Transverse colon (tissue), 4 donors: ENCODE data around the gene EEFSEC. TPM values are rescaled to one million over a fixed set of nuclear protein-coding genes. Genes with fewer than 3 reads are reported as not detected.

ENCODE experiments used
- DNase-seq: peaks from one replicate; pipeline ENCODE4 v3.0.0-alpha.2; 2019
- H3K27ac ChIP-seq, 4 donors: fragments of 200-600 bp; sonication (generic); 2 replicates each; pipeline ENCODE4 v1.5.1; 2016 to 2018; ENCODE audit warnings: inconsistent platforms in 4 of 4
- H3K27me3 ChIP-seq: fragments of 200-600 bp; sonication (generic); 2 replicates; pipeline ENCODE4 v1.5.1; 2017; ENCODE audit warnings: inconsistent platforms
- H3K36me3 ChIP-seq, 4 donors: fragments of 200-600 bp; sonication (generic); 2 replicates each; pipeline ENCODE4 v1.5.1; 2017 to 2019; ENCODE audit warnings: inconsistent platforms in 4 of 4
- H3K4me1 ChIP-seq, 4 donors: fragments of 200-600 bp; sonication (generic); 2 replicates each; pipeline ENCODE4 v1.5.1; 2017 to 2020; ENCODE audit warnings: inconsistent platforms in 4 of 4
- H3K4me3 ChIP-seq, 4 donors: fragments of 200-600 bp; sonication (generic); 1 replicate in 1 of 4; 2 replicates in 3 of 4; pipeline versions ENCODE4 v1.5.1 to v1.6.1; 2017 to 2019; ENCODE audit warnings: inconsistent platforms in 4 of 4
- H3K9me3 ChIP-seq, 2 donors: fragments of 200-600 bp; sonication (generic); 2 replicates each; pipeline ENCODE4 v1.5.1; 2017 to 2019; ENCODE audit warnings: inconsistent platforms in 2 of 2
- EP300 ChIP-seq: sonication (generic); formaldehyde crosslinking; IDR thresholded peaks from one replicate; pipeline ENCODE4 v1.6.1; 2017; ENCODE audit warnings: antibody characterized with exemption, low read depth
- POLR2A ChIP-seq: fragments of 450-650 bp; IDR thresholded peaks from one replicate; pipeline ENCODE4 v1.6.1; 2016; ENCODE audit warnings: antibody characterized with exemption, mild to moderate bottlenecking, moderate library complexity
- POLR2AphosphoS5 ChIP-seq, 3 donors: sonication (generic); formaldehyde crosslinking; IDR thresholded peaks; one replicate each; pipeline ENCODE4 v1.6.1; 2016; ENCODE audit warnings: antibody characterized with exemption in 3 of 3
- WGBS, 2 donors: methylation state at CpG; one replicate each; pipeline ENCODE4 v1.1.5; 2018; ENCODE audit warnings: low coverage in 1 of 2; 5-methylcytosine and 5-hydroxymethylcytosine counted together
- in situ Hi-C, 4 donors: fragments of 200-750 bp; cut with MboI; loops; one replicate each; pipeline versions ENCODE4 v1.15.0 to v1.15.1; 2017; ENCODE audit warnings: low sequenced_read_pairs in 3 of 4, low pct_ligation_motif_present in 1 of 4, low pct_unique_long_range_greater_than_20kb in 1 of 4
- intact Hi-C: fragments of 100-400 bp; cut with DNase I; formaldehyde crosslinking; loops from one replicate; pipeline ENCODE4 v1.15.1; 2023; ENCODE audit warnings: low total_unique reads
- total RNA-seq, 4 donors: library from RNA; depleted of rRNA; stranded (reverse); fragments of >200 nt; gene quantifications; one replicate each; pipeline ENCODE4 v1.1.0, GENCODE V29; 2016
- TF ChIP-seq, protein P1 (sequence below), 5 experiments: fragments of 200-600 bp in 3 of 5; fragments of 450-650 bp in 2 of 5; sonication (generic) in 3 of 5; IDR thresholded peaks; 1 replicate in 2 of 5; 2 replicates in 3 of 5; pipeline ENCODE4 v1.5.1; 2016 to 2017; ENCODE audit warnings: antibody characterized with exemption in 5 of 5, inconsistent platforms in 3 of 5, mild to moderate bottlenecking in 2 of 5, moderate library complexity in 1 of 5

Gene EEFSEC
- total RNA-seq, 4 donors from 2014 or later = 10.3 to 16.8 (median 14.2) TPM

DNA sequence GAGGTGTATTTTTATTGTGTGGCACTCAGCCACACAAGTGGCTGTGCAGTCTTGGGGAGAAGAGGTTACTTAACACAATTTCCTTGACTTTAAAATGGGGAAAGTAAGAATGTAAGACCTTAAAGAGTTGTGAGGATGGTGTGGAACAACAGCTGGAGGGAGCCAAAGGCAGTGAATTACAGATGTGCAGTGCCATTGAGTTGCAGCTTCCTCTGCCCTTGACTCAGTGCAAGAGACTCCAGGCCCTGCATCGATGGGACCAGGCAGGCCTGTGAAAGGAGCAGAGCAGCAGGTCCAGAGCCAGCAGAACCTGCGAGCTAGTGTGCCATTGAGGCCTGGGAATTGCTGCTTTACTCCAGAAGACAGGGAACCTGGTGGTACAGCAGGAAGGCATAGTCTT is 27.2 kb downstream of the EEFSEC start:
- no peaks in the 10 kb centered on the region for H3K4me1 ChIP-seq
- in situ Hi-C loops (no loop called here), intact Hi-C loops (no loop called here)
- H3K4me3 ChIP-seq = no peak overlapping the region
- H3K36me3 ChIP-seq = no peaks in the 10 kb centered on the region
- DNase-seq = no peak
- 69 to 75% methylated on average over 2 of the region's 2 CpGs for WGBS, 2 donors
- H3K9me3 ChIP-seq = no peaks in the 10 kb centered on the region
- H3K27me3 ChIP-seq = no peaks in the 10 kb centered on the region
- H3K27ac ChIP-seq = no peak overlapping the region
- TF ChIP-seq POLR2A (no peak), EP300 (no peak), POLR2AphosphoS5 (IDR thresholded peaks at IDR 0.05) (no peak)
- TF ChIP-seq, protein P1, sequence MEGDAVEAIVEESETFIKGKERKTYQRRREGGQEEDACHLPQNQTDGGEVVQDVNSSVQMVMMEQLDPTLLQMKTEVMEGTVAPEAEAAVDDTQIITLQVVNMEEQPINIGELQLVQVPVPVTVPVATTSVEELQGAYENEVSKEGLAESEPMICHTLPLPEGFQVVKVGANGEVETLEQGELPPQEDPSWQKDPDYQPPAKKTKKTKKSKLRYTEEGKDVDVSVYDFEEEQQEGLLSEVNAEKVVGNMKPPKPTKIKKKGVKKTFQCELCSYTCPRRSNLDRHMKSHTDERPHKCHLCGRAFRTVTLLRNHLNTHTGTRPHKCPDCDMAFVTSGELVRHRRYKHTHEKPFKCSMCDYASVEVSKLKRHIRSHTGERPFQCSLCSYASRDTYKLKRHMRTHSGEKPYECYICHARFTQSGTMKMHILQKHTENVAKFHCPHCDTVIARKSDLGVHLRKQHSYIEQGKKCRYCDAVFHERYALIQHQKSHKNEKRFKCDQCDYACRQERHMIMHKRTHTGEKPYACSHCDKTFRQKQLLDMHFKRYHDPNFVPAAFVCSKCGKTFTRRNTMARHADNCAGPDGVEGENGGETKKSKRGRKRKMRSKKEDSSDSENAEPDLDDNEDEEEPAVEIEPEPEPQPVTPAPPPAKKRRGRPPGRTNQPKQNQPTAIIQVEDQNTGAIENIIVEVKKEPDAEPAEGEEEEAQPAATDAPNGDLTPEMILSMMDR (IDR thresholded peaks at IDR 0.05) = no peak

DNA sequence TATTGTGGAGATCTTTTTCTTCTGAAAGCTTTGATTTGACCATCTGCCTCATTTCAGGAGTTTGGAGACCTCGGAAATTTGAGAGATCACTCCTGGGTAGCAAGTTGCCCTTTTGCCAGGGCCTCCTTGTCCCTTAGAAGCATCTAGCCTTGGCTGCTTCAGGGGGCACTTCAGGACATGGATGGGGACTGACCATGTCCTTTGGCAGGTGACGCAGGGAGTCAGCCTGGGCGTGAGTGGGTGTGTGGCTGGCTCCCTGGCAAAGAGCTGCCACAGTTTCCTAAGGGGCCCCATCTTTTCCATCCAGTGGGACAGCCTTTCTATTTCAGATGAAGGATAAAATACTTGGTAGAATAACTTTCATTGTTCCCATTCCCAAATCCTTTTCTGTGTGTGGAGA is 27.6 kb downstream of the EEFSEC start:
- TF ChIP-seq, protein P1 (IDR thresholded peaks at IDR 0.05) = no peak
- no peak for TF ChIP-seq POLR2AphosphoS5 (IDR thresholded peaks at IDR 0.05)
- no peak for TF ChIP-seq POLR2A
- no peak for TF ChIP-seq EP300
- no peaks in the 10 kb centered on the region for H3K4me1 ChIP-seq
- no peaks in the 10 kb centered on the region for H3K36me3 ChIP-seq
- no peak overlapping the region for H3K27ac ChIP-seq
- in situ Hi-C loops = no loop called here
- no peaks in the 10 kb centered on the region for H3K27me3 ChIP-seq
- H3K9me3 ChIP-seq = no peaks in the 10 kb centered on the region
- H3K4me3 ChIP-seq = no peak overlapping the region
- WGBS, 2 donors = 95 to 100% methylated on average over 1 to 3 of the region's 3 CpGs
- no peak for DNase-seq
- intact Hi-C loops = no loop called here

DNA sequence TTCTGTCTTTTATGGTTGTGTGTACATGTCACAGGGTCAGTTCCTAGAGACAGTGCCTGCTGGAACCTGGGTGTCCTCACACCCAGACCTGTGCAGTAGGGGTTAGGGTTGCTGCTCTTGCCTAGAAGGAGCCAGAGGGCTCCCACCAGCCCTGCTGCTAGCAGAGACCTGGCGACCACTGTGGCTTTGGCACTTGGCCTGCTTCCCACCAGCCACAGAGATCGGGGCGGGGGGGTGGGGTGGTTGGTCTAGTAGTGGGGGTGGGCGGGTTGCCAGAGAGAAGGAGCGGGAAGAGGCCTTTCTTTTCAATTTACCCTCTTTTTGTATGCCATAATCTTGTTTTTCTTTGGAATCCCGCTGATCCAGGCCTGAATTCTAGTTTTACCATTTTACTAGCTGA is 29.4 kb downstream of the EEFSEC start:
- Histone ChIP-seq H3K4me3 (no peak overlapping the region), H3K27ac (no peak overlapping the region), H3K27me3 (no peaks in the 10 kb centered on the region), H3K4me1 (no peaks in the 10 kb centered on the region), H3K9me3 (no peaks in the 10 kb centered on the region), H3K36me3 (no peaks in the 10 kb centered on the region)
- WGBS, 2 donors = 85 to 86% methylated on average over 1 to 5 of the region's 6 CpGs
- intact Hi-C loops = no loop called here
- no peak for DNase-seq
- TF ChIP-seq POLR2A = no peak
- TF ChIP-seq EP300 = no peak
- no peak for TF ChIP-seq POLR2AphosphoS5 (IDR thresholded peaks at IDR 0.05)
- in situ Hi-C loops = no loop called here

DNA sequence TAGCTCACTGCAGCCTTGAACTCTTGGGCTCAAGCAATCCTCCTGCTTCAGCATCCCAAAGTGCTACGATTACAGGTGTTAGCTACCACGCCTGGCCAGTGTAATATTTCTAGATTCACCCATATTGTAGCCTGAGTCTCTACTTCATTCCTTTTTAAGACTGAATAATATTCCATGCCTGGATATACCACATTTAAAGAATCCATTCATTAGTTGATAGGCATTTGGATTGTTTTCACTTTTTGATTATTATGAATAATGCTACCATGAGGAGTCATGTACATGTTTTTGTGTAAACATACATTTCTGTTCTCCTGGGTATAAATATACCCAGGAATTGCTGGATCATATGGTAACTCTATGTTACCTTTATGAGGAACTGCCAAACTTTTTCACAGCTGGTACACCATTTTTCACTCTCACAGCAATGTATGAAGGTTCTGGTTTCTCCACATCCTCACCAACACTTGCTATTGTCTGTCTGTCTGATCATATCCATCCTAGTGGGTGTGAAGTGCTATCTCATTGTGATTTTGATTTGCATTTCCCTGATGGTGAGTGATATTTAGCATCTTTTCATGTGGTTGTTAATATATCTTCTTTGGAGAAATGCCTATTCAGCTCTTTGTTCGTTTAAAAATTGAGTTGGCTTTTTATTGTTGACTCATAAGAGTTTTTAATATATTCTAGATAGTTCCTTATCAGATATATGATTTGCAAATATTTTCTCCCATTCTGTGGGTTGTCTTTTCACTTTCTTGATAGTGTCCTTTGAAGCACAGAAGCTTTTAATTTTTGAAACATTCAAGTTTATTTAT is 32.6 kb downstream of the EEFSEC start:
- in situ Hi-C loops = no loop called here
- H3K36me3 ChIP-seq = no peaks in the 10 kb centered on the region
- no peaks in the 10 kb centered on the region for H3K27me3 ChIP-seq
- intact Hi-C loops = no loop called here
- H3K9me3 ChIP-seq = no peaks in the 10 kb centered on the region
- no peak overlapping the region for H3K27ac ChIP-seq
- no peaks in the 10 kb centered on the region for H3K4me1 ChIP-seq
- TF ChIP-seq, protein P1 (IDR thresholded peaks at IDR 0.05) = no peak
- TF ChIP-seq POLR2A (no peak), POLR2AphosphoS5 (IDR thresholded peaks at IDR 0.05) (no peak), EP300 (no peak)
- DNase-seq = no peak
- WGBS, 2 donors = 82 to 85% methylated on average over 3 of the region's 3 CpGs
- H3K4me3 ChIP-seq = no peak overlapping the region
